GM23248 (cell line): ENCODE data around the gene CCND2.

Experiments used
- EZH2 ChIP-seq: fragments of 200-600 bp; sonication (generic); IDR thresholded peaks from 2 replicates; pipeline ENCODE4 v1.6.1; 2018; ENCODE audit warnings: antibody characterized with exemption, mild to moderate bottlenecking; ENCODE audit not compliant: insufficient read depth, poor library complexity, severe bottlenecking
- EZH2phosphoT487 ChIP-seq: fragments of 200-600 bp; sonication (generic); IDR thresholded peaks from 2 replicates; pipeline ENCODE4 v1.6.1; 2018; ENCODE audit warnings: antibody characterized with exemption, moderate library complexity, mild to moderate bottlenecking, low read depth; ENCODE audit not compliant: insufficient read depth

DNA sequence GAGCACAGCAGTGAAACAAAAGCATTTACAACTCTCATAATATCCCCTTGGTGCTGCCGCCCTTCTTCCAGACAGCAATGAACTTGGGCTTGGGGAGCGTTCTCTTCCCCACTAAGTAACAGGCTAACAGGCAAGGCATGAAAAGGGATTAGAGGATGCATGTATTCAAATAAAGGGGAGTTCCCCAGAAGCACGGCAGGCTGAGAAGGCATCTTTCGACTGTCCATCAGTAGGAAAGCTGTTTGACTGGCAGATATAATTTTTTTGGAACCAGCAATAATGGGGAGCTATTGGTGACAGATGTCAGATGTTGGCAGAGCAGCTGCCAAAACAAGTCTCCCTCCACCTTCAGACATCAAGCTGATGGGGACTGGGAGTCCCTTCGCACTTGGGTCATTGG, 38.2 kb downstream of the CCND2 start:
- no peak for TF ChIP-seq EZH2
- TF ChIP-seq EZH2phosphoT487: no peak
